ENCODE results near the gene METTL4.

Gene METTL4

DNA sequence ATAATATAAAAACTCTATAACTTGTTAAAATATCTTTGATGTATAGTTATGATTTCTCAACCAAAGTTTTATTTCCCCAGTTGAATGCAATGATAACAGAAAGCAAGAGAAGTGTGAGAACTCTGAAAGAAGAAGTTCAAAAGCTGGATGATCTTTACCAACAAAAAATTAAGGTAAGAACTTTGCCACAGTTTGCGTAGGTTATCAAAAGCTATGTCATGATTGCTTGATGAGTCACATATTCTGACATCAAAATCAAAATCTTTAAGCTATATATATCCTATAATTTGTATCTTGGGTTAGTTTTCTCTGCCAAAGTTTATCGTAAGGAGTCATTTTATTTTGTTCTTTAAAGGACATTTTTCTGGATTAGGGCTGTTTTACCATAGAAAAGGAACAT is 35.0 kb upstream of the METTL4 start:
- CTCF ChIA-PET = interaction anchor here (1.3 kb wide), 1 partner anchor 15 kb away, joined by 3 read pairs; no protein-coding TSS in a partner anchor
- POLR2A ChIA-PET = interaction anchor here (0.6 kb wide), 1 partner anchor 317 kb away, joined by 5 read pairs; no protein-coding TSS in a partner anchor
- H3K4me3 ChIP-seq (ENCODE audit: low read depth, low read length) = no peak overlapping the region
- DNase-seq (ENCODE audit: low read depth, low spot score) = no peak
- TF ChIP-seq, protein P1, sequence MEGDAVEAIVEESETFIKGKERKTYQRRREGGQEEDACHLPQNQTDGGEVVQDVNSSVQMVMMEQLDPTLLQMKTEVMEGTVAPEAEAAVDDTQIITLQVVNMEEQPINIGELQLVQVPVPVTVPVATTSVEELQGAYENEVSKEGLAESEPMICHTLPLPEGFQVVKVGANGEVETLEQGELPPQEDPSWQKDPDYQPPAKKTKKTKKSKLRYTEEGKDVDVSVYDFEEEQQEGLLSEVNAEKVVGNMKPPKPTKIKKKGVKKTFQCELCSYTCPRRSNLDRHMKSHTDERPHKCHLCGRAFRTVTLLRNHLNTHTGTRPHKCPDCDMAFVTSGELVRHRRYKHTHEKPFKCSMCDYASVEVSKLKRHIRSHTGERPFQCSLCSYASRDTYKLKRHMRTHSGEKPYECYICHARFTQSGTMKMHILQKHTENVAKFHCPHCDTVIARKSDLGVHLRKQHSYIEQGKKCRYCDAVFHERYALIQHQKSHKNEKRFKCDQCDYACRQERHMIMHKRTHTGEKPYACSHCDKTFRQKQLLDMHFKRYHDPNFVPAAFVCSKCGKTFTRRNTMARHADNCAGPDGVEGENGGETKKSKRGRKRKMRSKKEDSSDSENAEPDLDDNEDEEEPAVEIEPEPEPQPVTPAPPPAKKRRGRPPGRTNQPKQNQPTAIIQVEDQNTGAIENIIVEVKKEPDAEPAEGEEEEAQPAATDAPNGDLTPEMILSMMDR (IDR thresholded peaks at IDR 0.05; ENCODE audit: insufficient read depth, low read length, missing control alignments) = no peak

DNA sequence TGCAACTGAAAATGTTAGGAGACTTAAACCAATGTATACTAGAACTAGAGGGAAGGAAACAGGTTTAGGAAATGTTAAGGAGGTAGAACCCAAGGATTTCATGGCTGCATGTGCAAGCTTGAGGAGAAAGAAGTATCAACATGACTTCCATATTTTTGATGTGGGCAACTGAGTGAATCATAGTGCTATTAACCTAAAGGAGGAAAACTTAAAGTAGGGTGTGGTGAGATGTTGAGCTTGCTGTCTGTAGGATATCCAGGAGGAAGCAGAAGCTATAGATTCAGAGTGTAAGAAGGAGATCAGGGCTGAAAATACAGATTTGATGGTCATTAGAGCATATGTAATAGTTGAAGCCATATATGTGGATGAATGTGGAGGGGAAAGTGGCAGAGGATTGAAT is 31.5 kb upstream of the METTL4 start:
- DNase-seq (ENCODE audit: low read depth, low spot score) = no peak
- ChIA-PET CTCF (no interaction called here), POLR2A (no interaction called here)
- no peak overlapping the region for H3K4me3 ChIP-seq (ENCODE audit: low read depth, low read length)
- TF ChIP-seq, protein P1 (IDR thresholded peaks at IDR 0.05; ENCODE audit: insufficient read depth, low read length, missing control alignments) = no peak

DNA sequence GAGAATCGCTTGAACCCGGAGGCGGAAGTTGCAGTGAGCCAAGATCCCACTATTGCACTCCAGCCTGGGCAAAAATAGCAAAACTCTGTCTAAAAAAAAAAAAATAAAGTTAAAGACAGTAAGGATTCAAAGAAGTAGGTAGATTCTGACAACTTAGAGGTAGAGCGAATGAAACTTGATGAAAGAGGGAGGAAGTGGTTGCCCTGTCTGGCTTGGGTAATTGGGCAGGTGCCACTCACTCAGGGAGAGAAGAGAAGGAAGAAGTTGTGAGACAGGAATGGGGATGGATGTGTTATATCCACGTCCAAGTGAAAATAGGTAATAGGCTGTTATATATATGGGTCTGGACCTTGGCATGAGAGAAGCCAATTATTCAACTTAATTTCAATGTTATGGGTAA is 26.3 kb upstream of the METTL4 start:
- ChIA-PET CTCF (no interaction called here), POLR2A (no interaction called here)
- TF ChIP-seq, protein P1 (IDR thresholded peaks at IDR 0.05; ENCODE audit: insufficient read depth, low read length, missing control alignments) = no peak

DNA sequence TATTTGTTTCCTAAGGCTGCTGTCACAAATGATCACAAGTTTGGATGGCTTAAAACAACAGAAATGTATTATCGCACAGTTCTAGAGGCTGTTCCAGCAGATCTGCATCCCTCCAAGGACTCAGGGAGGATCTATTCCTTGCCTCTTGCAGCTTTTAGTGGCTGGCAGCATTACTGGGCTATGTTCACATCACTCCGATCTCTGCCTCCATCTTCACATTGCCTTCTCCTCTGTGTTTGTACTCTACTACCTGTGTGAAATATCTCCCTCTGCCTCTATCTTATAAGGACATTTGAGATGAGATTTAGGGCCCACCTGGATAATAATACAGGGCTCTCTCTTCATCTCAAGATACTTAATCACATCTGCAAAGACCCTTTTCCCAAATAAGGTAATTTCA is 19.0 kb upstream of the METTL4 start:
- TF ChIP-seq, protein P1 (IDR thresholded peaks at IDR 0.05; ENCODE audit: insufficient read depth, low read length, missing control alignments) = no peak
- no peak overlapping the region for H3K4me3 ChIP-seq (ENCODE audit: low read depth, low read length)
- DNase-seq (ENCODE audit: low read depth, low spot score) = no peak
- POLR2A ChIA-PET = no interaction called here
- CTCF ChIA-PET = interaction anchor here (1.7 kb wide), 1 partner anchor 15 kb away, joined by 3 read pairs; no protein-coding TSS in a partner anchor

More for the DNA sequence above, 26.3 kb upstream of the METTL4 start:
- no peak overlapping the region for H3K4me3 ChIP-seq (ENCODE audit: low read depth, low read length)
- DNase-seq (ENCODE audit: low read depth, low spot score) = no peak

DNA sequence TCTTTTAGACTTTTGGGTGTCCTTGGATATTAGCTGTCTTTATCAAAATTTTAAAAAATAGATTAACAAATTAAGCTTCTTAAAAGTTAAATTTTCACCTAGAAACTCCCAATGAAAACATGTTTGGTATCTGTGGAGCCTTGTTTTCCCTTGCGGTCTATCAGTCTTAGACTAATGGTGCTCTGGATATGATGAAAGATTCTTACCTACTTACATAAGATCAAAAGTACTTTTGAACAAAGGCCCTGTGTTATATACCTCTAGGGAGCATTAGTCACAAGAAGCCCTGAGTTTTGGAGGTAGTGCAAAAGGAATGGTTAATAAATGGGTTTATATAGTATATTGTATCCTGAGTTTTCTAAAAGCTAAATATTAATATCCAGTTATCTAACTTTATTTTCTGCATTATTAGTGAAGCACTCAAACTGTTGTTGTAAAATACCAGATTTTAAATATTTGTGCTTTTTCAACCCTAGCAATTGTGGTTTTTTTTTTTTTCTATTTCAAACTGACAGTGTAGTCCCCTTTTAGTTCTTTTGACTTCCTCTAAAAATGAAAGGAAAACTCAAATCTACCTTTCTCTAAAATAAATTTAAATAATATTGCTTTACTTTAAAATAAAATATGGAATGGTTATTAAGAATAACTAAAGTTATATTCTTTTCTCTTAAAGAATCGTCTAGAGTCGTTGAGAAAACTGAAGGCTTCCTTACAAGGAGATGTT is 18.2 kb upstream of the METTL4 start:
- no peak overlapping the region for H3K4me3 ChIP-seq (ENCODE audit: low read depth, low read length)
- POLR2A ChIA-PET = no interaction called here
- TF ChIP-seq, protein P1 (IDR thresholded peaks at IDR 0.05; ENCODE audit: insufficient read depth, low read length, missing control alignments) = no peak
- CTCF ChIA-PET = interaction anchor here (0.8 to 1.0 kb wide), 3 partner anchors 10 to 17 kb away, joined by 3 read pairs; no protein-coding TSS in a partner anchor
- DNase-seq (ENCODE audit: low read depth, low spot score) = no peak

DNA sequence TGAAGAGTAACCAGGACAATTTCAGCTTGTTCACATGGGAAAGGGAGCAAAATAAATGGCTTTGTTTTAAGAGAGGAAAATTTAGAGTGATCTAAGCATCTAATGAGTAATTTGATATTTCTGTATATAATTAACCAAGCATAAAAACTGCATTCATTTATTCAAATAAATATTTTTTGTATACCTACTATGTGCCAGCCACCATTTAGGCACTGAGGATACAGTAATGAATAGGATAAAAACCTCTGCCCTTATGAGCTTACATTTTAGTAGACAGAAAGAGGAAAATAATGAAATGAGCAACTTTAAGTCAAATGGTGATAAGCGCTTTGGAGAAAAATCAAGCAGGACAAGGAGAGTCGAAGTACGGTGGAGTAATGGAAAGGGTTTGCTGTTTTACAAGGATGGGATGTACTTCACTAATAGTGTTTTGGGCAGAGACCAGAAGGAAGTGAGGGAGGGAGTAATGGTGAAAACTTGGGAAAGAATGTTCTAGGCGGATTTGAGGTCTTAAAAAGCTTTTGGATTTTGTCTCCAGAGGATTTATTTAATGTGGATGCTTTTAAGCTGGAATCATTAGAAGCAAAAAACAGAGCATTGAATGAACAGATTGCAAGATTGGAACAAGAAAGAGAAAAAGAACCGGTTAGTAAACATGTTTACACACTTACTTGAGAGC is 17.5 kb upstream of the METTL4 start:
- no peak overlapping the region for H3K4me3 ChIP-seq (ENCODE audit: low read depth, low read length)
- ChIA-PET CTCF (interaction anchor here (0.8 to 1.0 kb wide), 3 partner anchors 9 to 16 kb away, joined by 3 read pairs; no protein-coding TSS in a partner anchor), POLR2A (no interaction called here)
- TF ChIP-seq, protein P1 (IDR thresholded peaks at IDR 0.05; ENCODE audit: insufficient read depth, low read length, missing control alignments) = no peak
- no peak for DNase-seq (ENCODE audit: low read depth, low spot score)
